HEK293 (cell line): ENCODE results near the gene UBE2E1.
A peak's percentile ranks its signal among the peaks of the same experiment; 100 is the strongest.

Experiments
- GLIS2 ChIP-seq: fragments of 450-650 bp; formaldehyde crosslinking; IDR thresholded peaks from 2 replicates; pipeline ENCODE4 v1.5.1; 2016; ENCODE audit warnings: missing biosample characterization, missing genetic modification characterization
- IKZF3 ChIP-seq: fragments of 450-650 bp; IDR thresholded peaks from 2 replicates; pipeline ENCODE4 v1.5.0; 2018; ENCODE audit warnings: missing biosample characterization, mild to moderate bottlenecking, missing genetic modification characterization, moderate library complexity
- MEIS1 ChIP-seq: sonication (generic); formaldehyde crosslinking; IDR thresholded peaks from 2 replicates; pipeline ENCODE4 v1.8.1; 2022; ENCODE audit warnings: missing genetic modification reagents, mild to moderate bottlenecking, borderline replicate concordance
- PRDM6 ChIP-seq: fragments of 450-650 bp; formaldehyde crosslinking; IDR thresholded peaks from 2 replicates; pipeline ENCODE4 v1.5.1; 2017; ENCODE audit warnings: missing biosample characterization, missing genetic modification characterization
- RBAK ChIP-seq: fragments of 450-650 bp; formaldehyde crosslinking; IDR thresholded peaks from 2 replicates; pipeline ENCODE4 v1.5.1; 2016; ENCODE audit warnings: missing biosample characterization, missing genetic modification characterization
- YY2 ChIP-seq: fragments of 450-650 bp; formaldehyde crosslinking; IDR thresholded peaks from 2 replicates; pipeline ENCODE4 v1.5.1; 2016; ENCODE audit warnings: missing biosample characterization, missing genetic modification characterization
- ZBTB11 ChIP-seq: fragments of 450-650 bp; formaldehyde crosslinking; conservative IDR thresholded peaks from 2 replicates; pipeline ENCODE4 v1.5.1; 2016; ENCODE audit warnings: low read depth, missing biosample characterization, missing genetic modification characterization
- ZBTB17 ChIP-seq: fragments of 450-650 bp; formaldehyde crosslinking; IDR thresholded peaks from 2 replicates; pipeline ENCODE4 v1.5.1; 2016; ENCODE audit warnings: missing biosample characterization, missing genetic modification characterization
- ZBTB20 ChIP-seq: fragments of 450-650 bp; formaldehyde crosslinking; IDR thresholded peaks from 2 replicates; pipeline ENCODE4 v1.5.1; 2016; ENCODE audit warnings: missing biosample characterization, missing genetic modification characterization
- ZFP69B ChIP-seq: fragments of 450-650 bp; formaldehyde crosslinking; IDR thresholded peaks from 2 replicates; pipeline ENCODE4 v1.5.1; 2016; ENCODE audit warnings: missing biosample characterization, missing genetic modification characterization
- ZNF169 ChIP-seq: fragments of 450-650 bp; formaldehyde crosslinking; IDR thresholded peaks from 2 replicates; pipeline ENCODE4 v1.5.1; 2016; ENCODE audit warnings: missing biosample characterization, missing genetic modification characterization
- ZNF19 ChIP-seq: fragments of 450-650 bp; formaldehyde crosslinking; IDR thresholded peaks from 2 replicates; pipeline ENCODE4; 2016; ENCODE audit warnings: missing biosample characterization, missing genetic modification characterization, low read depth
- ZNF248 ChIP-seq: fragments of 450-650 bp; formaldehyde crosslinking; IDR thresholded peaks from 2 replicates; pipeline ENCODE4 v1.5.1; 2017; ENCODE audit warnings: missing biosample characterization, missing genetic modification characterization
- ZNF302 ChIP-seq: fragments of 450-650 bp; formaldehyde crosslinking; IDR thresholded peaks from 2 replicates; pipeline ENCODE4 v1.5.1; 2016; ENCODE audit warnings: missing biosample characterization, missing genetic modification characterization, low read depth
- ZNF354C ChIP-seq: fragments of 450-650 bp; formaldehyde crosslinking; IDR thresholded peaks from 2 replicates; pipeline ENCODE4 v1.5.1; 2016; ENCODE audit warnings: missing biosample characterization, missing genetic modification characterization, low read depth, borderline replicate concordance
- ZNF530 ChIP-seq: fragments of 450-650 bp; formaldehyde crosslinking; IDR thresholded peaks from 2 replicates; pipeline ENCODE4 v1.5.1; 2016; ENCODE audit warnings: low read depth, missing biosample characterization, missing genetic modification characterization
- ZNF558 ChIP-seq: fragments of 450-650 bp; formaldehyde crosslinking; IDR thresholded peaks from 2 replicates; pipeline ENCODE4 v1.5.1; 2016; ENCODE audit warnings: missing biosample characterization, missing genetic modification characterization
- ZNF596 ChIP-seq: fragments of 450-650 bp; IDR thresholded peaks from 2 replicates; pipeline ENCODE4 v1.5.0; 2018; ENCODE audit warnings: missing biosample characterization, mild to moderate bottlenecking, missing genetic modification characterization, moderate library complexity
- ZNF621 ChIP-seq: fragments of 450-650 bp; formaldehyde crosslinking; IDR thresholded peaks from 2 replicates; pipeline ENCODE4 v1.5.1; 2017; ENCODE audit warnings: missing biosample characterization, missing genetic modification characterization
- ZNF629 ChIP-seq: fragments of 450-650 bp; formaldehyde crosslinking; IDR thresholded peaks from 2 replicates; pipeline ENCODE4 v1.5.1; 2017; ENCODE audit warnings: missing biosample characterization, missing genetic modification characterization
- ZNF791 ChIP-seq: fragments of 450-650 bp; formaldehyde crosslinking; IDR thresholded peaks from 2 replicates; pipeline ENCODE4 v1.5.1; 2016; ENCODE audit warnings: missing biosample characterization, missing genetic modification characterization
- ZNF837 ChIP-seq: fragments of 450-650 bp; formaldehyde crosslinking; IDR thresholded peaks from 2 replicates; pipeline ENCODE4 v1.5.1; 2016; ENCODE audit warnings: missing biosample characterization, missing genetic modification characterization
- ZSCAN23 ChIP-seq: fragments of 450-650 bp; formaldehyde crosslinking; IDR thresholded peaks from 2 replicates; pipeline ENCODE4 v1.5.1; 2016; ENCODE audit warnings: missing biosample characterization, missing genetic modification characterization
- TF ChIP-seq, protein P1 (sequence below): fragments of 450-650 bp; formaldehyde crosslinking; IDR thresholded peaks from 2 replicates; pipeline ENCODE4 v1.5.1; 2016; ENCODE audit warnings: missing biosample characterization, missing genetic modification characterization, borderline replicate concordance
- TF ChIP-seq, protein P2 (sequence below): fragments of 450-650 bp; formaldehyde crosslinking; IDR thresholded peaks from 2 replicates; pipeline ENCODE4 v1.5.1; 2016; ENCODE audit warnings: missing biosample characterization, missing genetic modification characterization, borderline replicate concordance
- TF ChIP-seq, protein P3 (sequence below): fragments of 450-650 bp; formaldehyde crosslinking; IDR thresholded peaks from 2 replicates; pipeline ENCODE4; 2016; ENCODE audit warnings: missing biosample characterization, missing genetic modification characterization

The UBE2E1 gene

GRCh38 chr3:23836536-23837230, 30.9 kb downstream of the UBE2E1 start (continued):
- peak; percentile 72; the same call in 1 of the 2 replicates for TF ChIP-seq IKZF3
- TF ChIP-seq ZNF248 (tag by site-specific recombination) = no peak
- TF ChIP-seq ZNF354C (tag by site-specific recombination) = no peak
- TF ChIP-seq ZNF791 = no peak
- 0 out of 2 replicates have a peak, but pooled peaks have one; percentile 20 for TF ChIP-seq ZBTB17
- TF ChIP-seq ZNF837 (tag by site-specific recombination) = no peak
- TF ChIP-seq GLIS2 (tag by site-specific recombination) = no peak
- no peak for TF ChIP-seq ZNF621 (tag by site-specific recombination)
- TF ChIP-seq ZNF558 (tag by site-specific recombination) = no peak
- TF ChIP-seq, protein P1, sequence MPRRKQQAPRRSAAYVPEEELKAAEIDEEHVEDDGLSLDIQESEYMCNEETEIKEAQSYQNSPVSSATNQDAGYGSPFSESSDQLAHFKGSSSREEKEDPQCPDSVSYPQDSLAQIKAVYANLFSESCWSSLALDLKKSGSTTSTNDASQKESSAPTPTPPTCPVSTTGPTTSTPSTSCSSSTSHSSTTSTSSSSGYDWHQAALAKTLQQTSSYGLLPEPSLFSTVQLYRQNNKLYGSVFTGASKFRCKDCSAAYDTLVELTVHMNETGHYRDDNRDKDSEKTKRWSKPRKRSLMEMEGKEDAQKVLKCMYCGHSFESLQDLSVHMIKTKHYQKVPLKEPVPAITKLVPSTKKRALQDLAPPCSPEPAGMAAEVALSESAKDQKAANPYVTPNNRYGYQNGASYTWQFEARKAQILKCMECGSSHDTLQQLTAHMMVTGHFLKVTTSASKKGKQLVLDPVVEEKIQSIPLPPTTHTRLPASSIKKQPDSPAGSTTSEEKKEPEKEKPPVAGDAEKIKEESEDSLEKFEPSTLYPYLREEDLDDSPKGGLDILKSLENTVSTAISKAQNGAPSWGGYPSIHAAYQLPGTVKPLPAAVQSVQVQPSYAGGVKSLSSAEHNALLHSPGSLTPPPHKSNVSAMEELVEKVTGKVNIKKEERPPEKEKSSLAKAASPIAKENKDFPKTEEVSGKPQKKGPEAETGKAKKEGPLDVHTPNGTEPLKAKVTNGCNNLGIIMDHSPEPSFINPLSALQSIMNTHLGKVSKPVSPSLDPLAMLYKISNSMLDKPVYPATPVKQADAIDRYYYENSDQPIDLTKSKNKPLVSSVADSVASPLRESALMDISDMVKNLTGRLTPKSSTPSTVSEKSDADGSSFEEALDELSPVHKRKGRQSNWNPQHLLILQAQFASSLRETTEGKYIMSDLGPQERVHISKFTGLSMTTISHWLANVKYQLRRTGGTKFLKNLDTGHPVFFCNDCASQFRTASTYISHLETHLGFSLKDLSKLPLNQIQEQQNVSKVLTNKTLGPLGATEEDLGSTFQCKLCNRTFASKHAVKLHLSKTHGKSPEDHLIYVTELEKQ = no peak
- TF ChIP-seq PRDM6 (tag by site-specific recombination) = peak; percentile 96
- TF ChIP-seq RBAK (tag by site-specific recombination) = no peak
- no peak for TF ChIP-seq ZBTB11 (tag by site-specific recombination)
- TF ChIP-seq MEIS1 (CRISPR knock-in tag) = no peak
- TF ChIP-seq ZNF530 (tag by site-specific recombination) = no peak
- no peak for TF ChIP-seq ZFP69B
- peak; percentile 34; the same call in 1 of the 2 replicates for TF ChIP-seq ZBTB20
- TF ChIP-seq, protein P2, sequence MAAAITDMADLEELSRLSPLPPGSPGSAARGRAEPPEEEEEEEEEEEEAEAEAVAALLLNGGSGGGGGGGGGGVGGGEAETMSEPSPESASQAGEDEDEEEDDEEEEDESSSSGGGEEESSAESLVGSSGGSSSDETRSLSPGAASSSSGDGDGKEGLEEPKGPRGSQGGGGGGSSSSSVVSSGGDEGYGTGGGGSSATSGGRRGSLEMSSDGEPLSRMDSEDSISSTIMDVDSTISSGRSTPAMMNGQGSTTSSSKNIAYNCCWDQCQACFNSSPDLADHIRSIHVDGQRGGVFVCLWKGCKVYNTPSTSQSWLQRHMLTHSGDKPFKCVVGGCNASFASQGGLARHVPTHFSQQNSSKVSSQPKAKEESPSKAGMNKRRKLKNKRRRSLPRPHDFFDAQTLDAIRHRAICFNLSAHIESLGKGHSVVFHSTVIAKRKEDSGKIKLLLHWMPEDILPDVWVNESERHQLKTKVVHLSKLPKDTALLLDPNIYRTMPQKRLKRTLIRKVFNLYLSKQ (tag by site-specific recombination) = no peak
- TF ChIP-seq, protein P3, sequence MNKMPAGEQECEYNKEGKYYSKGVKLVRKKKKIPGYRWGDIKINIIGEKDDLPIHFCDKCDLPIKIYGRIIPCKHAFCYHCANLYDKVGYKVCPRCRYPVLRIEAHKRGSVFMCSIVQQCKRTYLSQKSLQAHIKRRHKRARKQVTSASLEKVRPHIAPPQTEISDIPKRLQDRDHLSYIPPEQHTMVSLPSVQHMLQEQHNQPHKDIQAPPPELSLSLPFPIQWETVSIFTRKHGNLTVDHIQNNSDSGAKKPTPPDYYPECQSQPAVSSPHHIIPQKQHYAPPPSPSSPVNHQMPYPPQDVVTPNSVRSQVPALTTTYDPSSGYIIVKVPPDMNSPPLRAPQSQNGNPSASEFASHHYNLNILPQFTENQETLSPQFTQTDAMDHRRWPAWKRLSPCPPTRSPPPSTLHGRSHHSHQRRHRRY (tag by site-specific recombination) = no peak
- peak; percentile 64; the same call in 1 of the 2 replicates for TF ChIP-seq ZNF629 (tag by site-specific recombination)
- no peak for TF ChIP-seq ZNF19
- TF ChIP-seq YY2 (tag by site-specific recombination) = no peak
- no peak for TF ChIP-seq ZSCAN23
- TF ChIP-seq ZNF302 (tag by site-specific recombination) = no peak
- TF ChIP-seq ZNF596 (tag by site-specific recombination) = peak; percentile 69; the same call in 1 of the 2 replicates
- no peak for TF ChIP-seq ZNF169 (tag by site-specific recombination)
